ENCODE results near the gene SIPA1L3.

Gene SIPA1L3

GRCh38 chr19:38195237-38195636, 288.2 kb downstream of the SIPA1L3 start:
- Histone ChIP-seq H3K36me3 (ENCODE audit: control insufficient read depth, insufficient read depth, low read length) (no peaks in the 10 kb centered on the region), H3K27me3 (ENCODE audit: control insufficient read depth, insufficient read depth, low read length, poor library complexity, severe bottlenecking) (no peaks in the 10 kb centered on the region), H3K4me3 (ENCODE audit: insufficient read depth, low read depth, low read length) (no peak overlapping the region), H3K27ac (ENCODE audit: insufficient read depth, low read depth, low read length, poor library complexity, severe bottlenecking) (no peak overlapping the region), H3K9me3 (ENCODE audit: control insufficient read depth, low read length) (no peaks in the 10 kb centered on the region), H3K4me1 (ENCODE audit: control insufficient read depth, insufficient read depth, low read length) (no peaks in the 10 kb centered on the region)
- WGBS, 2 experiments, result 88 to 90% methylated on average over 10 of the region's 10 CpGs

- 94% methylated on average over 13 of the region's 13 CpGs for WGBS, 2 experiments
- Histone ChIP-seq H3K4me1 (ENCODE audit: control insufficient read depth, insufficient read depth, low read length) (no peaks in the 10 kb centered on the region), H3K36me3 (ENCODE audit: control insufficient read depth, insufficient read depth, low read length) (no peaks in the 10 kb centered on the region), H3K27me3 (ENCODE audit: control insufficient read depth, insufficient read depth, low read length, poor library complexity, severe bottlenecking) (no peaks in the 10 kb centered on the region), H3K4me3 (ENCODE audit: insufficient read depth, low read depth, low read length) (no peak overlapping the region), H3K27ac (ENCODE audit: insufficient read depth, low read depth, low read length, poor library complexity, severe bottlenecking) (no peak overlapping the region), H3K9me3 (ENCODE audit: control insufficient read depth, low read length) (no peaks in the 10 kb centered on the region)
Observed at GRCh38 chr19:38196245-38196837, 289.3 kb downstream of the SIPA1L3 start.

GRCh38 chr19:38196948-38197656, 290.1 kb downstream of the SIPA1L3 start:
- Histone ChIP-seq H3K4me3 (ENCODE audit: insufficient read depth, low read depth, low read length) (no peak overlapping the region), H3K27me3 (ENCODE audit: control insufficient read depth, insufficient read depth, low read length, poor library complexity, severe bottlenecking) (no peaks in the 10 kb centered on the region), H3K36me3 (ENCODE audit: control insufficient read depth, insufficient read depth, low read length) (no peaks in the 10 kb centered on the region), H3K27ac (ENCODE audit: insufficient read depth, low read depth, low read length, poor library complexity, severe bottlenecking) (no peak overlapping the region), H3K4me1 (ENCODE audit: control insufficient read depth, insufficient read depth, low read length) (no peaks in the 10 kb centered on the region), H3K9me3 (ENCODE audit: control insufficient read depth, low read length) (no peaks in the 10 kb centered on the region)
- 93 to 94% methylated on average over 23 of the region's 23 CpGs for WGBS, 2 experiments

GRCh38 chr19:38197937-38198704, 291.1 kb downstream of the SIPA1L3 start:
- no peaks in the 10 kb centered on the region for H3K4me1 ChIP-seq (ENCODE audit: control insufficient read depth, insufficient read depth, low read length)
- no peak overlapping the region for H3K4me3 ChIP-seq (ENCODE audit: insufficient read depth, low read depth, low read length)
- WGBS, 2 experiments, result 91% methylated on average over 25 of the region's 25 CpGs

GRCh38 chr19:38199340-38199739, 292.3 kb downstream of the SIPA1L3 start:
- H3K36me3 ChIP-seq (ENCODE audit: control insufficient read depth, insufficient read depth, low read length), result no peaks in the 10 kb centered on the region
- 95 to 98% methylated on average over 11 of the region's 11 CpGs for WGBS, 2 experiments
- no peaks in the 10 kb centered on the region for H3K9me3 ChIP-seq (ENCODE audit: control insufficient read depth, low read length)
- H3K27ac ChIP-seq (ENCODE audit: insufficient read depth, low read depth, low read length, poor library complexity, severe bottlenecking), result no peak overlapping the region
- no peak overlapping the region for H3K4me3 ChIP-seq (ENCODE audit: insufficient read depth, low read depth, low read length)
- H3K27me3 ChIP-seq (ENCODE audit: control insufficient read depth, insufficient read depth, low read length, poor library complexity, severe bottlenecking), result no peaks in the 10 kb centered on the region
- H3K4me1 ChIP-seq (ENCODE audit: control insufficient read depth, insufficient read depth, low read length), result no peaks in the 10 kb centered on the region

More at GRCh38 chr19:38197937-38198704, 291.1 kb downstream of the SIPA1L3 start:
- H3K36me3 ChIP-seq (ENCODE audit: control insufficient read depth, insufficient read depth, low read length), result no peaks in the 10 kb centered on the region
- no peak overlapping the region for H3K27ac ChIP-seq (ENCODE audit: insufficient read depth, low read depth, low read length, poor library complexity, severe bottlenecking)
- H3K9me3 ChIP-seq (ENCODE audit: control insufficient read depth, low read length), result no peaks in the 10 kb centered on the region
- no peaks in the 10 kb centered on the region for H3K27me3 ChIP-seq (ENCODE audit: control insufficient read depth, insufficient read depth, low read length, poor library complexity, severe bottlenecking)

GRCh38 chr19:38201731-38202130, 294.7 kb downstream of the SIPA1L3 start:
- H3K36me3 ChIP-seq (ENCODE audit: control insufficient read depth, insufficient read depth, low read length), result no peaks in the 10 kb centered on the region
- WGBS, 2 experiments, result 90 to 93% methylated on average over 15 of the region's 15 CpGs
- H3K4me1 ChIP-seq (ENCODE audit: control insufficient read depth, insufficient read depth, low read length), result peaks cover 4% of the 10 kb centered on the region
- H3K4me3 ChIP-seq (ENCODE audit: insufficient read depth, low read depth, low read length), result no peak overlapping the region
- no peaks in the 10 kb centered on the region for H3K27me3 ChIP-seq (ENCODE audit: control insufficient read depth, insufficient read depth, low read length, poor library complexity, severe bottlenecking)
- H3K9me3 ChIP-seq (ENCODE audit: control insufficient read depth, low read length), result no peaks in the 10 kb centered on the region
- no peak overlapping the region for H3K27ac ChIP-seq (ENCODE audit: insufficient read depth, low read depth, low read length, poor library complexity, severe bottlenecking)

- Histone ChIP-seq H3K4me3 (ENCODE audit: insufficient read depth, low read depth, low read length) (no peak overlapping the region), H3K9me3 (ENCODE audit: control insufficient read depth, low read length) (no peaks in the 10 kb centered on the region), H3K27me3 (ENCODE audit: control insufficient read depth, insufficient read depth, low read length, poor library complexity, severe bottlenecking) (no peaks in the 10 kb centered on the region), H3K4me1 (ENCODE audit: control insufficient read depth, insufficient read depth, low read length) (peaks cover 11% of the 10 kb centered on the region), H3K27ac (ENCODE audit: insufficient read depth, low read depth, low read length, poor library complexity, severe bottlenecking) (no peak overlapping the region), H3K36me3 (ENCODE audit: control insufficient read depth, insufficient read depth, low read length) (no peaks in the 10 kb centered on the region)
- 93 to 95% methylated on average over 14 of the region's 14 CpGs for WGBS, 2 experiments
Observed at GRCh38 chr19:38202504-38202903, 295.5 kb downstream of the SIPA1L3 start.

GRCh38 chr19:38203197-38203596, 296.2 kb downstream of the SIPA1L3 start:
- H3K36me3 ChIP-seq (ENCODE audit: control insufficient read depth, insufficient read depth, low read length), result no peaks in the 10 kb centered on the region
- peaks cover 14% of the 10 kb centered on the region for H3K4me1 ChIP-seq (ENCODE audit: control insufficient read depth, insufficient read depth, low read length)
- no peak overlapping the region for H3K27ac ChIP-seq (ENCODE audit: insufficient read depth, low read depth, low read length, poor library complexity, severe bottlenecking)
- 85 to 86% methylated on average over 13 of the region's 13 CpGs for WGBS, 2 experiments
- H3K4me3 ChIP-seq (ENCODE audit: insufficient read depth, low read depth, low read length), result no peak overlapping the region
- no peaks in the 10 kb centered on the region for H3K9me3 ChIP-seq (ENCODE audit: control insufficient read depth, low read length)
- H3K27me3 ChIP-seq (ENCODE audit: control insufficient read depth, insufficient read depth, low read length, poor library complexity, severe bottlenecking), result no peaks in the 10 kb centered on the region

- H3K36me3 ChIP-seq (ENCODE audit: control insufficient read depth, insufficient read depth, low read length), result no peaks in the 10 kb centered on the region
- H3K4me1 ChIP-seq (ENCODE audit: control insufficient read depth, insufficient read depth, low read length), result peaks cover 20% of the 10 kb centered on the region
- WGBS, 2 experiments, result 86 to 88% methylated on average over 7 to 8 of the region's 8 CpGs
- no peaks in the 10 kb centered on the region for H3K9me3 ChIP-seq (ENCODE audit: control insufficient read depth, low read length)
- no peaks in the 10 kb centered on the region for H3K27me3 ChIP-seq (ENCODE audit: control insufficient read depth, insufficient read depth, low read length, poor library complexity, severe bottlenecking)
- no peak overlapping the region for H3K27ac ChIP-seq (ENCODE audit: insufficient read depth, low read depth, low read length, poor library complexity, severe bottlenecking)
- H3K4me3 ChIP-seq (ENCODE audit: insufficient read depth, low read depth, low read length), result no peak overlapping the region
Observed at GRCh38 chr19:38204096-38204495, 297.1 kb downstream of the SIPA1L3 start.

GRCh38 chr19:38204728-38205127, 297.7 kb downstream of the SIPA1L3 start:
- Histone ChIP-seq H3K36me3 (ENCODE audit: control insufficient read depth, insufficient read depth, low read length) (no peaks in the 10 kb centered on the region), H3K4me3 (ENCODE audit: insufficient read depth, low read depth, low read length) (no peak overlapping the region), H3K9me3 (ENCODE audit: control insufficient read depth, low read length) (no peaks in the 10 kb centered on the region), H3K27ac (ENCODE audit: insufficient read depth, low read depth, low read length, poor library complexity, severe bottlenecking) (no peak overlapping the region), H3K27me3 (ENCODE audit: control insufficient read depth, insufficient read depth, low read length, poor library complexity, severe bottlenecking) (no peaks in the 10 kb centered on the region), H3K4me1 (ENCODE audit: control insufficient read depth, insufficient read depth, low read length) (peaks cover 24% of the 10 kb centered on the region)
- WGBS, 2 experiments, result 93 to 96% methylated on average over 5 to 8 of the region's 8 CpGs
